WERI-Rb-1 (cell line): ENCODE results near the gene TGFBR3L.
A peak's percentile ranks its signal among the peaks of the same experiment; 100 is the strongest.

Experiments used
- DNase-seq: peaks from one replicate; pipeline ENCODE4 v3.0.0-alpha.2; 2020
- H3K27ac ChIP-seq: fragments of 250-450 bp; sonication (Bioruptor Pico); 2 replicates; pipeline ENCODE4 v1.5.1; 2020; ENCODE audit warnings: mild to moderate bottlenecking, moderate library complexity
- H3K27me3 ChIP-seq: fragments of 250-450 bp; sonication (Bioruptor Pico); 2 replicates; pipeline ENCODE4 v1.5.1; 2021; ENCODE audit warnings: mild to moderate bottlenecking, low read depth, moderate library complexity; ENCODE audit not compliant: insufficient read depth, severe bottlenecking
- H3K36me3 ChIP-seq: fragments of 250-450 bp; sonication (Bioruptor Pico); 2 replicates; pipeline ENCODE4 v1.5.1; 2020; ENCODE audit warnings: mild to moderate bottlenecking, moderate library complexity
- H3K4me3 ChIP-seq: 2 replicates; pipeline ENCODE4 v1.5.1; 2011; ENCODE audit warnings: low read depth, mild to moderate bottlenecking, control low read depth, low read length
- H3K9me3 ChIP-seq: fragments of 250-450 bp; sonication (Bioruptor Pico); 2 replicates; pipeline ENCODE4 v1.5.1; 2021; ENCODE audit warnings: mild to moderate bottlenecking, moderate library complexity; ENCODE audit not compliant: severe bottlenecking
- TF ChIP-seq, protein P1 (sequence below): IDR thresholded peaks from 2 replicates; pipeline ENCODE4 v1.5.1; 2011; ENCODE audit warnings: low read depth, mild to moderate bottlenecking, control low read depth, inconsistent platforms, low read length

The TGFBR3L gene

GRCh38 chr19:7913652-7914051 is 978 bp upstream of the TGFBR3L start:
- H3K27me3 ChIP-seq: no peaks in the 10 kb centered on the region
- no peak overlapping the region for H3K4me3 ChIP-seq
- H3K36me3 ChIP-seq: peaks cover 31% of the 10 kb centered on the region
- H3K27ac ChIP-seq: no peak overlapping the region
- peaks cover 4% of the 10 kb centered on the region for H3K9me3 ChIP-seq
- DNase-seq: no peak
- TF ChIP-seq, protein P1, sequence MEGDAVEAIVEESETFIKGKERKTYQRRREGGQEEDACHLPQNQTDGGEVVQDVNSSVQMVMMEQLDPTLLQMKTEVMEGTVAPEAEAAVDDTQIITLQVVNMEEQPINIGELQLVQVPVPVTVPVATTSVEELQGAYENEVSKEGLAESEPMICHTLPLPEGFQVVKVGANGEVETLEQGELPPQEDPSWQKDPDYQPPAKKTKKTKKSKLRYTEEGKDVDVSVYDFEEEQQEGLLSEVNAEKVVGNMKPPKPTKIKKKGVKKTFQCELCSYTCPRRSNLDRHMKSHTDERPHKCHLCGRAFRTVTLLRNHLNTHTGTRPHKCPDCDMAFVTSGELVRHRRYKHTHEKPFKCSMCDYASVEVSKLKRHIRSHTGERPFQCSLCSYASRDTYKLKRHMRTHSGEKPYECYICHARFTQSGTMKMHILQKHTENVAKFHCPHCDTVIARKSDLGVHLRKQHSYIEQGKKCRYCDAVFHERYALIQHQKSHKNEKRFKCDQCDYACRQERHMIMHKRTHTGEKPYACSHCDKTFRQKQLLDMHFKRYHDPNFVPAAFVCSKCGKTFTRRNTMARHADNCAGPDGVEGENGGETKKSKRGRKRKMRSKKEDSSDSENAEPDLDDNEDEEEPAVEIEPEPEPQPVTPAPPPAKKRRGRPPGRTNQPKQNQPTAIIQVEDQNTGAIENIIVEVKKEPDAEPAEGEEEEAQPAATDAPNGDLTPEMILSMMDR: no peak

GRCh38 chr19:7914099-7914498 is 531 bp upstream of the TGFBR3L start:
- H3K4me3 ChIP-seq: no peak overlapping the region
- TF ChIP-seq, protein P1: no peak
- peaks cover 31% of the 10 kb centered on the region for H3K36me3 ChIP-seq
- peaks cover 4% of the 10 kb centered on the region for H3K9me3 ChIP-seq
- no peak overlapping the region for H3K27ac ChIP-seq
- DNase-seq: peak; percentile 4
- H3K27me3 ChIP-seq: no peaks in the 10 kb centered on the region

DNA sequence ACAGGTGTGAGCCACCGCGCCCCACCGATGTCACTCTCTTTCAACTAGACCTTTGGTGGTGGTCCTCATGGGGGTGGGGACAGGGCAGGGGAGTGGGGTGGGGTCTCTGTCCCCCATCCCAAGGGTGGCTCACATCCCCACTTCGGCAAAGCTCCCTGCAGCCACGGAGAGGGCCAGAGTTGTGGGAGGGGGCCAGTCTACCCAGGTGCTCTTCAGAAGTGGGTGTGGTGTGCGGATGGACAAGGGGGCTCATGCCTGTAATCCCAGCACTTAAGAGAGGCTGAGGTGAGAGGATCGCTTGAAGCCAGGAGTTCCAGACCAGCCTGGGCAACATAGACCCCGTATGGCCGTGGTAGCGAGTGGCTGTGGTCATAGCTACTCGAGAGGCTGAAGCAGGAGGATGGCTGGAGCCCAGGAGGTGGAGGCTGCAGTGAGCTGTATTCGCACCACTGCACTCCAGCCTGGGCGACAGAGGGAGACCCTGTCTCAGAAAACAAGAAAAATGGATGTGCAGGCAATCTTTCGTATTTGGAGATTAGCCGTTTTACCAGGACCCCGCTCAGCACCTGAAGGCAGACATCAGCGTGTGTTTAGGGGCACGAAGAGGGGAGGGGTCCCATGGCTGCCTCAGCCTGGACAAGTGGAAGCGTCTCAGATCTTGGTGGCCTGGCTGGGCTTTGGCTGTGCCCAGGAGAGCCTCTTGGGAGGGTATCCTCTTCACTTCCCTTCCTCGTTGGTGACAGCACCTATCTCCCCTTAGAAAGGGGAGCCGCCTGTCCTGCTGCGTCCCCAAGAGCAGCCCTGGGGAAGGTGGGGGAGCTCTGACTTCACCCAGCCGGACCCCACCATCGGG is 846 bp downstream of the TGFBR3L start:
- Histone ChIP-seq H3K9me3 (peaks cover 4% of the 10 kb centered on the region), H3K4me3 (peak overlapping the region; percentile 61), H3K27ac (peak overlapping the region; percentile 46), H3K36me3 (peaks cover 20% of the 10 kb centered on the region), H3K27me3 (no peaks in the 10 kb centered on the region)
- DNase-seq: peak; percentile 11
- TF ChIP-seq, protein P1: no peak

DNA sequence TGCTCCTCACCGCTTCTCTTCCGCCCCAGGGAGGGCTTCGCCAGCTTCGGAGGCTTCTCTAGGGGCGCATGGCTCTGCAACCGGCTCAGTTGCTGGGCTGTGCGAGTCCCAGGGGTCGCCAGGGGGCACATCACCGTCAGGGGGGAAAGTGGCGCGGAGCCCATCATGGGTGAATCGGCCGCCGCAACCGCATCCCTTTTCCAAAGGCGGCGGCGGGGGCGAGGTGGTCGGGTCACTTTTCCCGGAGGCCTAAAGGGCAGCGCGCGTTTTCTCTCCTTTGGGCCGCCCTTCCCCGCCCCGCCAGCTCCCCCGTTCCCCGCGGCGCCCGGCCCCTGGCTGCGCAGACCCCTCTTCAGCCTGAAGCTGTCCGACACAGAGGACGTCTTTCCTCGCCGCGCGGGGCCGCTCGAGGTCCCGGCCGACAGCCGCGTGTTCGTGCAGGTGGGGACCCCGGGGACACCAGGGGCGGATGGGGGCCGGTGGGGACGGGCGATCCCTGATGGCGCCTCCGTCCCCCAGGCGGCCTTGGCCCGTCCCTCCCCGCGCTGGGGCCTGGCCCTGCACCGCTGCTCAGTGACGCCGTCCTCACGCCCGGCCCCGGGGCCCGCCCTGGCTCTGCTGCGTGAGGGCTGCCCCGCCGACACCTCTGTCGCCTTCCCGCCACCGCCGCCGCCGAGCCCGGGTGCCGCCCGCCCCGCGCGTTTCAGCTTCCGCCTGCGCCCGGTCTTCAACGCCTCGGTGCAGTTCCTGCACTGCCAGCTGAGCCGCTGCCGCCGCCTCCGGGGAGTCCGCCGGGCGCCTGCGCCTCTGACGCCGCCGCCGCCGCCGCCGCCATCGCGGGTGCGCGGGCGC is 1.7 kb downstream of the TGFBR3L start:
- peak; percentile 54 for DNase-seq
- peak overlapping the region; percentile 61 for H3K4me3 ChIP-seq

GRCh38 chr19:7916955-7917266 is 2.3 kb downstream of the TGFBR3L start:
- Histone ChIP-seq H3K36me3 (peaks cover 12% of the 10 kb centered on the region), H3K4me3 (no peak overlapping the region), H3K9me3 (peaks cover 4% of the 10 kb centered on the region), H3K27ac (no peak overlapping the region), H3K27me3 (no peaks in the 10 kb centered on the region)
- no peak for DNase-seq
- TF ChIP-seq, protein P1: no peak

More for the DNA sequence above, 1.7 kb downstream of the TGFBR3L start:
- Histone ChIP-seq H3K36me3 (peaks cover 13% of the 10 kb centered on the region), H3K27me3 (no peaks in the 10 kb centered on the region), H3K27ac (peak overlapping the region; percentile 46), H3K9me3 (peaks cover 4% of the 10 kb centered on the region)
- TF ChIP-seq, protein P1: peak; percentile 16; the same call in 1 of the 2 replicates
